GM12872 (cell line): ENCODE data around the gene RAB41.

Source experiments
- TF ChIP-seq, protein P1 (sequence below): IDR thresholded peaks from 3 replicates; pipeline ENCODE4 v1.5.1; 2011; ENCODE audit warnings: low read depth, mild to moderate bottlenecking, low read length, moderate library complexity; ENCODE audit not compliant: insufficient read depth

The RAB41 gene

GRCh38 chrX:70264784-70265183 is 17.2 kb upstream of the RAB41 start:
- TF ChIP-seq, protein P1, sequence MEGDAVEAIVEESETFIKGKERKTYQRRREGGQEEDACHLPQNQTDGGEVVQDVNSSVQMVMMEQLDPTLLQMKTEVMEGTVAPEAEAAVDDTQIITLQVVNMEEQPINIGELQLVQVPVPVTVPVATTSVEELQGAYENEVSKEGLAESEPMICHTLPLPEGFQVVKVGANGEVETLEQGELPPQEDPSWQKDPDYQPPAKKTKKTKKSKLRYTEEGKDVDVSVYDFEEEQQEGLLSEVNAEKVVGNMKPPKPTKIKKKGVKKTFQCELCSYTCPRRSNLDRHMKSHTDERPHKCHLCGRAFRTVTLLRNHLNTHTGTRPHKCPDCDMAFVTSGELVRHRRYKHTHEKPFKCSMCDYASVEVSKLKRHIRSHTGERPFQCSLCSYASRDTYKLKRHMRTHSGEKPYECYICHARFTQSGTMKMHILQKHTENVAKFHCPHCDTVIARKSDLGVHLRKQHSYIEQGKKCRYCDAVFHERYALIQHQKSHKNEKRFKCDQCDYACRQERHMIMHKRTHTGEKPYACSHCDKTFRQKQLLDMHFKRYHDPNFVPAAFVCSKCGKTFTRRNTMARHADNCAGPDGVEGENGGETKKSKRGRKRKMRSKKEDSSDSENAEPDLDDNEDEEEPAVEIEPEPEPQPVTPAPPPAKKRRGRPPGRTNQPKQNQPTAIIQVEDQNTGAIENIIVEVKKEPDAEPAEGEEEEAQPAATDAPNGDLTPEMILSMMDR, result no peak

GRCh38 chrX:70268034-70268433 is 13.9 kb upstream of the RAB41 start, which contains the start of gene ARR3:
TSS of gene ARR3 (plus strand) at chrX:70268334. CDS start at chrX:70269386, 1,052 bp downstream.
- TF ChIP-seq, protein P1, result no peak

- TF ChIP-seq, protein P1, result no peak
These were observed 2.9 kb upstream of the RAB41 start for GRCh38 chrX:70279081-70279480.

DNA sequence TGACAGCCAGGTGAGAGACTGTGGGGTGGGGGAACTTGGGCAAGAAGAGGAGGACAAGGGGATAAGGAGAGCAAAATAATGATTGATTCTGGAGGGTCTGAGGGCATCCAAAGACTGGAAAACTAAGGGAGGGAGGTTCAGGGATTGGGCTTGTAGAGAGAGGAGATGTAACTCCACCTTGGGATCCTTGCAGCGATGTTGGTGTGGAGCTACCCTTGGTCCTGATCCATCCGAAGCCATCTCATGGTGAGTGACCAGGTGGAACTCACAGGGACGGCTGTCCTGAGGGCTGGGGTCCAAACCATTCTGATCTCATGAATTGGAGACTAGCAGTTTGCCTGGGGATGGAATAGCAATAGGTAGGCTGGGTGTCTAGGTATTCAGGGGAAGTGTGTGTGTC is 1.4 kb upstream of the RAB41 start:
- TF ChIP-seq, protein P1, result no peak

DNA sequence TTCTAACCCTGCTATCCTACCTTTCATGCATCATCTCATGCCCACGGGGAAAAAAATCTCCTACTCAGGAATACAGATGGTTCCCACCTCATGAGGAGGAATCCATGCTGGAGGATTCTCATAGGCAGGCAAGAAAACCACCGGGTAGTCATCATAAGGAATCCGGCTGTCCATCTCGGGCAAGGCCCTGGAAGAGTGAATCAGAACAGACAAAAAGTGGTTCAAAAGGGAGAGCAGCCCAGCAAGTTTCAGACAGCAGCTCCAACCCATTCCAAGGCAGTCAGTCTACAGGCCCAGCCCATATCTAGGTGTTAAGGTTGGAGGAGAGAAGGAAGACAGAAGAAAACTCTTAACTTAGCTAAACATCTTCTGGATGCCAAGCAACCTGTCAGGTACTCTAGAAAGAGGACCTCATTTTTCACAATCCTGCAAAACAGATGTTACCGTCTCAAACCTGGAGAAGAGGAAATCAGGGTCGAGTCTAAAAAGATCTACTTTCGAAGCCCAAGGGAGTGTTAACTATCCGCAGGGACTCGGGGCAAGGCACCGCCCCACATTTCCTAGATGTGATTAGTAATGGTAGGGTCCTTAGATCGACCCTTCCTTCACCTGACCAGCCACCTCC is 7.3 kb downstream of the RAB41 start:
- TF ChIP-seq, protein P1, result no peak

GRCh38 chrX:70289793-70290770 is 8.1 kb downstream of the RAB41 start, which contains the start of the genes KIF4A and PDZD11:
TSS of gene KIF4A (plus strand) at chrX:70290104. CDS start at chrX:70290459, 355 bp downstream.
TSS of gene PDZD11 (minus strand) at chrX:70289927. CDS start at chrX:70289341, 586 bp downstream.
- TF ChIP-seq, protein P1, result no peak

GRCh38 chrX:70292788-70293187 is 10.8 kb downstream of the RAB41 start:
- TF ChIP-seq, protein P1, result no peak
